K562 (cell line): ENCODE results near the gene HDAC10. TPM values are rescaled to one million over a fixed set of nuclear protein-coding genes. Genes with fewer than 3 reads are reported as not detected.

Experiments used
- CBFB ChIP-seq: sonication (generic); formaldehyde crosslinking; IDR thresholded peaks from 2 replicates; pipeline ENCODE4 v1.4.0; 2020; ENCODE audit warnings: mild to moderate bottlenecking, missing genetic modification reagents
- DMBX1 ChIP-seq: fragments of 250-450 bp; sonication (Bioruptor Pico); IDR thresholded peaks from 2 replicates; pipeline ENCODE4 v1.8.0; 2022; ENCODE audit warnings: inconsistent platforms, mild to moderate bottlenecking, moderate library complexity, borderline replicate concordance
- ETS1 ChIP-seq: conservative IDR thresholded peaks from 2 replicates; pipeline ENCODE4 v1.6.1; 2011; ENCODE audit warnings: low read depth, mild to moderate bottlenecking, low read length; ENCODE audit not compliant: control insufficient read depth
- HDAC2 ChIP-seq: fragments of 450-650 bp; IDR thresholded peaks from 2 replicates; pipeline ENCODE4 v1.6.1; 2016; ENCODE audit warnings: mild to moderate bottlenecking
- KLF13 ChIP-seq: fragments of 450-650 bp; IDR thresholded peaks from 2 replicates; pipeline ENCODE4 v1.6.1; 2016; ENCODE audit warnings: missing genetic modification characterization, low read depth, mild to moderate bottlenecking, missing compliant biosample characterization, moderate library complexity, borderline replicate concordance
- L3MBTL2 ChIP-seq: fragments of 450-650 bp; IDR thresholded peaks from 2 replicates; pipeline ENCODE4 v1.6.1; 2016; ENCODE audit warnings: mild to moderate bottlenecking, moderate library complexity
- MTA1 ChIP-seq: fragments of 450-650 bp; IDR thresholded peaks from 2 replicates; pipeline ENCODE4 v1.6.1; 2017; ENCODE audit warnings: borderline replicate concordance
- PHF20 ChIP-seq: fragments of 450-650 bp; IDR thresholded peaks from 2 replicates; pipeline ENCODE4 v1.6.1; 2018; ENCODE audit not compliant: partially characterized antibody
- RBM17 ChIP-seq: fragments of 200-400 bp; formaldehyde crosslinking; IDR thresholded peaks from 2 replicates; pipeline ENCODE4 v1.6.1; 2017; ENCODE audit warnings: low read depth, mild to moderate bottlenecking, low read length, borderline replicate concordance
- TAF9B ChIP-seq: fragments of 450-650 bp; IDR thresholded peaks from 2 replicates; pipeline ENCODE4 v1.6.1; 2018; ENCODE audit warnings: mild to moderate bottlenecking; ENCODE audit not compliant: partially characterized antibody
- ZBTB9 ChIP-seq: fragments of 450-650 bp; formaldehyde crosslinking; IDR thresholded peaks from 2 replicates; pipeline ENCODE4 v1.4.0; 2020; ENCODE audit warnings: mild to moderate bottlenecking, moderate library complexity
- ZC3H11A ChIP-seq: IDR thresholded peaks from 2 replicates; pipeline ENCODE4 v1.6.1; 2012; ENCODE audit warnings: low read depth, low read length, improper control_type of control experiment
- ZNF316 ChIP-seq: fragments of 450-650 bp; IDR thresholded peaks from 2 replicates; pipeline ENCODE4 v1.6.1; 2016
- ZNF699 ChIP-seq: fragments of 250-450 bp; sonication (Bioruptor Pico); IDR thresholded peaks from 2 replicates; pipeline ENCODE4 v1.8.0; 2021; ENCODE audit warnings: mild to moderate bottlenecking, moderate library complexity; ENCODE audit not compliant: insufficient replicate concordance
- ZNF707 ChIP-seq: fragments of 250-450 bp; sonication (Bioruptor Pico); conservative IDR thresholded peaks from 2 replicates; pipeline ENCODE4 v1.8.0; 2022; ENCODE audit warnings: inconsistent platforms, mild to moderate bottlenecking, moderate library complexity
- polyA plus RNA-seq, 8 experiments: library from polyadenylated mRNA; depleted of rRNA in 4 of 8; stranded (reverse) in 5 of 8; unstranded in 3 of 8; fragments of >200 nt; fragmentation: Nextera tagmentation in 2 of 8; fragmentation: Illumina TruSeq in 1 of 8; extraction: Ambion mirVana in 2 of 8; extraction: Trizol in 1 of 8; gene quantifications; 2 replicates each; pipeline versions ENCODE4 v1.2.1 to v1.2.3, GENCODE V29; 2011 to 2014; ENCODE audit warnings: inconsistent platforms in 1 of 8, missing spikeins in 1 of 8
- total RNA-seq, 7 experiments: library from RNA; depleted of rRNA in 6 of 7; stranded (reverse); fragments of >200 nt in 6 of 7; fragmentation: Illumina TruSeq in 2 of 7; extraction: Trizol in 2 of 7; gene quantifications; 2 replicates each; pipeline versions ENCODE4 v1.2.1 to v1.2.3, GENCODE V29; 2011 to 2021; ENCODE audit warnings: low replicate concordance in 1 of 7
- TF ChIP-seq, protein P1 (sequence below), 2 experiments: fragments of 450-650 bp; formaldehyde crosslinking in 1 of 2; IDR thresholded peaks; 2 replicates each; pipeline versions ENCODE4 v1.4.0 to v1.6.1; 2014 to 2020; ENCODE audit warnings: mild to moderate bottlenecking in 2 of 2, borderline replicate concordance in 1 of 2, low read depth in 1 of 2

The HDAC10 gene
- total and polyA plus RNA-seq, 9 of the 15 experiments (the other 6 are each of a cell fraction or from before 2014, with no cell fraction given), result 0.10 to 44.2 (median 6.5) TPM

DNA sequence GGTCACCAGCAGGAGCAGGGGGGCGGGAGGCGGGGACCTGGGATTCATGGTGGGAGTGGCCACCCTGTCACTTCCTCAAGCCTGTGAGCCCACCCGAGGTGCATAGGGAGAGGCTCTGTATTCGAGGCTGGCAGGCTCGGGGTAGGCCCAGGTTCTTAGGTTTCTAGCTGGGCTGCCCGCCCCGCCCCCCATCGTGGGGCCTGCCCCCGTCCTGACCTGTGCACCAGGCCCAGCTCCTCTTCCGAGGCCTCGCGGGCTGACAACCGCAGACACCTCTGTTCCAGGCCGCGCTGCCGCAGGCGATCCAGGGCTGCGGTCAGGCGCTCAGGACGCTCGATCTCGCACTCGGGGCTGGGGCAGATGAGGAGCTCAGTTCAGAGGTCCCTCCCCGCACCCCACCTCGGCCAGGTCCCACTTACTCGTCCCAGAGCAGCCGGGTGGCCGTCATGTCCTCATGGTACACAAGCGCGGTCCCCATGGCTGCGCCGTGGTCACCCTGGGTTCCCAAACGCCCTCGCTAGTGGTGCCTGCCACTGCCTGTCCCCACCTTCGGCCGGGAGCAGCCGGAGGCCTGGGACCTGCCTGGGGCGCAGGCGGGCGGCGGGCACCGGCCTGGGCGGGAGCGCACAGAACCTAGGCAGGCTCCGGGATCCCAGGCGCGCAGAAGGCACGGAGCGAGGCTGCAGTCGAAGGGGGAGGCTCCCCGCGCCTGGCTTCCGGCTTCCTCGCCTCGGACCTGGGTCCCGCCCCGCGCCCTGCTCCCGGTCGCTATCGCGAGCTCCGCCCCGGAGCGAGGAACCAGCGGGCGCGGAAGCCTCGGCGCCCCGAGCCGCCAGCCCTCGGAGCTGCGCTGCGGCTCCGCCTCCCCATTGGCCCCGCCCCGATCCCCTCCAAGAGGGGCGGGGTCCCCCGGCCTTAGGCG lies at the start of gene HDAC10 (continued):
- TF ChIP-seq ETS1, result no peak
- no peak for TF ChIP-seq HDAC2
- TF ChIP-seq PHF20, result peak; percentile 25
- TF ChIP-seq, protein P1, sequence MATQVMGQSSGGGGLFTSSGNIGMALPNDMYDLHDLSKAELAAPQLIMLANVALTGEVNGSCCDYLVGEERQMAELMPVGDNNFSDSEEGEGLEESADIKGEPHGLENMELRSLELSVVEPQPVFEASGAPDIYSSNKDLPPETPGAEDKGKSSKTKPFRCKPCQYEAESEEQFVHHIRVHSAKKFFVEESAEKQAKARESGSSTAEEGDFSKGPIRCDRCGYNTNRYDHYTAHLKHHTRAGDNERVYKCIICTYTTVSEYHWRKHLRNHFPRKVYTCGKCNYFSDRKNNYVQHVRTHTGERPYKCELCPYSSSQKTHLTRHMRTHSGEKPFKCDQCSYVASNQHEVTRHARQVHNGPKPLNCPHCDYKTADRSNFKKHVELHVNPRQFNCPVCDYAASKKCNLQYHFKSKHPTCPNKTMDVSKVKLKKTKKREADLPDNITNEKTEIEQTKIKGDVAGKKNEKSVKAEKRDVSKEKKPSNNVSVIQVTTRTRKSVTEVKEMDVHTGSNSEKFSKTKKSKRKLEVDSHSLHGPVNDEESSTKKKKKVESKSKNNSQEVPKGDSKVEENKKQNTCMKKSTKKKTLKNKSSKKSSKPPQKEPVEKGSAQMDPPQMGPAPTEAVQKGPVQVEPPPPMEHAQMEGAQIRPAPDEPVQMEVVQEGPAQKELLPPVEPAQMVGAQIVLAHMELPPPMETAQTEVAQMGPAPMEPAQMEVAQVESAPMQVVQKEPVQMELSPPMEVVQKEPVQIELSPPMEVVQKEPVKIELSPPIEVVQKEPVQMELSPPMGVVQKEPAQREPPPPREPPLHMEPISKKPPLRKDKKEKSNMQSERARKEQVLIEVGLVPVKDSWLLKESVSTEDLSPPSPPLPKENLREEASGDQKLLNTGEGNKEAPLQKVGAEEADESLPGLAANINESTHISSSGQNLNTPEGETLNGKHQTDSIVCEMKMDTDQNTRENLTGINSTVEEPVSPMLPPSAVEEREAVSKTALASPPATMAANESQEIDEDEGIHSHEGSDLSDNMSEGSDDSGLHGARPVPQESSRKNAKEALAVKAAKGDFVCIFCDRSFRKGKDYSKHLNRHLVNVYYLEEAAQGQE (IDR thresholded peaks at IDR 0.05; ENCODE audit: borderline replicate concordance), result peak; percentile 23
- TF ChIP-seq, protein P1 (CRISPR knock-in tag; IDR thresholded peaks at IDR 0.05; ENCODE audit: low read depth), result peak; percentile 75
- TF ChIP-seq ZNF699 (CRISPR knock-in tag), result no peak
- TF ChIP-seq CBFB (CRISPR knock-in tag), result no peak; the same call in 1 of the 2 replicates
- peak; percentile 42; the same call in 1 of the 2 replicates for TF ChIP-seq L3MBTL2
- no peak for TF ChIP-seq TAF9B
- no peak for TF ChIP-seq DMBX1
- no peak for TF ChIP-seq ZC3H11A
- no peak for TF ChIP-seq MTA1
- TF ChIP-seq ZNF707, result no peak
- no peak for TF ChIP-seq ZNF316
- 0 out of 2 replicates have a peak, but pooled peaks have one; percentile 39 for TF ChIP-seq ZBTB9 (CRISPR knock-in tag)
- TF ChIP-seq KLF13 (tag), result no peak
- no peak for TF ChIP-seq RBM17
